Stimulated activated CD8-positive, alpha-beta memory T cell treated with anti-CD3 and anti-CD28 coated beads, Interleukin-4, amount 100 ng/mL, for 4 hours (primary cell): Measurements from ENCODE around the gene PKIB.

Experiments
- DNase-seq, 2 donors: peaks; one replicate each; pipeline ENCODE4 v3.0.0-alpha.2; 2020; ENCODE audit warnings: low read depth in 2 of 2, low spot score in 1 of 2

Gene PKIB

DNA sequence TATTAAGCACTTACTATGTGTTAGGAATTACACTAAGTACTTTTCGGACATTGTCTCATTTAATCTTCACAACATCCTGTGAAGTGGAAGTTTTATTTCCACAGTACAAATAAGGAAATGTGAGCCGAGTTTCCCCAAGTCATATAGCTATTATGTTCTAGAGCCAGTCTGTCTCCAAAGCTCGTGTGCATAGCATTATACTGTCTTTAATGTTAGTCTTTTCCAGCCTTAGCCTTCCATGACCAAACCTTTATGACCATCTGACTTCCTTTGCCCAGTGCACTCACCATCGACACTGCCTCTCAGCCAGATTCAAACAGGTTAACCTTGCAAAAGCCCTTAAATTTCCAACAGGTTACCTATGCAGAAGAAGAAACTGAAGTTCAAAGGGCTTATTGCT is 55.7 kb downstream of the PKIB start:
- no peak for DNase-seq

DNA sequence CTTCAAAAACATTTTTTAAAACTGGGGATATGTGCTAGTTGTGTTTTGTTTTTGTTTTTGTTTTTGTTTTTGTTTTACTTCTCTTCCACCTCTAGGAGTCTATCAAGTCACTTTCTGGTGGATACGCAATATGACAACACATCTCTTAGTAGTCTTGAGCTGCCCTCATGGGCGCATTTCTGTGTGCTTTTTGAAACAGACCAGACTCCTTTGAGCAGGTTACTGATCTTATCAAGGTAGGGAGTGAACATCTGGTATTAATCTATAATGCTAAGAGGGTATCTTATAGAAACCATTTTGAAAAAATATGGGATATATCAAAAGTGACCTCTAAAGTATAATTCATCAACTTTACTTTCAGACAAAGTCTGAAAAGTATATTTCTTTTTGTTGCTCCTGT is 56.2 kb downstream of the PKIB start:
- DNase-seq: no peak

DNA sequence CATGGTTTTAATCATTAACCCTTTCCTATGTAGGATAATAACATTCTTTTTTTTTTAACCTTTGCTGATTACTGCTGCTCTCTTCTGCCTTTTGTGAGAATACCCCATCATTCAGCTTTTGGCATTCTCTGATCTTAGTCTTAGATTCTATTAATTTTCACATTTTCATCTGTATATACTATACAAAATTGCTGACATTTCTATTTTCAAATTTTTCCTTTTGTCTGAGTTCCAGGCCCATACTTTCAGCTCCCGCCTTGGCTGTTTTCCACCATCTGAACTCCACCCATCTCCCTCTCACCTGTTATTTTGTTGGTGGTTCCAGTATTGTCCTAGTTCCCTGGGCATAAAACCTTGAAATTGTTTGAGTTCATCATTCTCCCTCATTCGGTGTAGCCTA is 59.2 kb downstream of the PKIB start:
- no peak for DNase-seq

DNA sequence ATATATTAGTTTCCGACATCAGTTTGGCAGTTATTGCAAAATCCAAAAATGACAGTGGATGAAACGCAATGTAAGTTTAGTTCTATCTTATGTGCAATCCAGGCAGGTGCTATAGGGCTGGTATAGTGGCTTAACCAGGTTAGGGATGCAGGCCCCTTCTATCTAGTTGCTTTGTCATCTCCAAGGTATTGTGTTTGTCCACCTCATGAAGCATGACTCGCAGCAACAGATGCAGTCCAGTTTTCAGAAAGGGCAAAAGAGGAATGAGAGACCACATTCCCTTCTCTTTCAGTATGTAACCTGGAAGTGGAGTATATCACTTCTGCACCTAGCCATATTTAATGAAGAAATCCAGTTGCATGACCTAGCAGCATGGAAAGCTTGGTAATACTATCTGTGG is 59.7 kb downstream of the PKIB start:
- no peak for DNase-seq

DNA sequence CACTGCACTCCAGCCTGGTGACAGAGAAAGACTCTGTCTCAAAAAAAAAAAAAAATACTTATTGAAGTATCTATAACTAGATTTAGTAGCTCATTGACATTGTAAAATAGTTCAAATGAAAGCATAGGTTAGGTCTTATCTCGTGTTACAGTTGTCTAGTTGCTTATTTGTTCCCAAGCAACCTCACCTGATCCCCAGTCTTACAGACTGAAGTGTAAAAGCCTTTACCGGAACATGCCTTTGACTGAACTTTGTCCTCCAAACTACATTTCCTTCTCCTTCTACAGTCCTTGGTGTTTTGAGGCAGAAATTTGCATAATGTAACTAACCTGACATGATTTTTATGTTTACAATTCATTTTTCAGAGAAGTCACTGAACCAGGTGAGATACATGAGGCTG is 61.0 kb downstream of the PKIB start:
- DNase-seq: no peak

DNA sequence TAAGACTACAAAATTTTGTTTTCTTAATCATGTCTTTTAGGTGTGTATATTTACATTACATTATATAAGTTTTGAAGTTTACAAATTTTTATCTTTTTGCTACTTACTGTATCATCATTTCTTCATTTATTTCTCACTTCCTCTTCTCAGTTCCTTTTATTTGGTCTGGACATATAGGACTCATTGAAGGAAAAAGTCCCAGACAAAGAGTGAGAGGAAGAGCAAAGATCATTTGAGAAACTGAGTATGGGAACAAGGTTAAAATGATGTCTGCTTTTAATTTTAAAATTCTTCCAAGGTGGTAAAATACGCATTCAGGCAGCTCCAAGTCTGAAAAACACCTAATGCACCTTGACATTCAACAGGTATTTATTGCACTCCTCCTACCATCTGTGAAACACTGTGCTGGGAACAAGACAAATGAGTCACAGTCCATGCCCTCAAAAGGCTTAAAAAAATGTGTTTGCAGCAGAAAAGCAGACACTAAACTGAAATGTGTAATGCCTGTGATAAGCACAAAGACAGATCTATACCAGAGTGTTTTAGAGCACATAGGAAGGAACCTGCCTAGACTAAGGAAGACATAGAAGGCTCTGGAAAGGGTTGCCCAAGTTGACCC is 63.2 kb downstream of the PKIB start:
- DNase-seq: no peak

DNA sequence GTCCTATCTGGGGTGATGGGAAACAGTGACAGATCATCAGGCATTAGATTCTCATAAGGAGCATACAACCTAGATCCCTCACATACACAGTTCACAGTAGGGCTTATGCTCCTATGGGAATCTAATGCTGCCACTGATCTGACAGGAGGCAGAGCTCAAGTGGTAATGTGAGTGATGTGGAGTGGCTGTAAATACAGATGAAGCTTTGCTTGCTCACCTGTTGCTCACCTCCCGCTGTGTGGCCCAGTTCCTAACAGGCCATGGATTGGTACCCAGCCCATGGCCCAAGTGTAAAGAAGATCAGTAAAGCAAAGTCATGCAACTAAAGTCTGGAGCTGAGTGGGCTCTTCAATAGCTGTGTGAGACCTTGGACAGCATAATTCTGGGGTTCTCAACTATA is 65.9 kb downstream of the PKIB start:
- DNase-seq: no peak

DNA sequence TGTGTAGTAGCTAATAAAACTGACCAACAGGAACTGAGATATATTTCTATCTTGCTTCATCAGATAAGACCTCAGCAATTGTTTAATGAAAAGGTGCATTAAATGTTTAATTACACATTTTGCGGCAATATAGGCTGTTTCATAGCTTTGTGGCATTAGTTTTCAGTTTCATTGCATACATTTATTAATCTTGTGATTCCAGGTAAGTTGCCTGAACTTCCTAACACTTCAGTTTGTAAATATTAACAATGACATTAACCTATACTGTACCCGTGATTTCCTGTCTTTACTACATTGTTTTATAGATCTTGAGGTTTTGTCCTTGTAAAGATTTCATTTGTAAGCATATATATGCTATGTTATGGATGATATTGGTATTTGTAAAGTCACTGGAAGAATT is 66.5 kb downstream of the PKIB start:
- no peak for DNase-seq

DNA sequence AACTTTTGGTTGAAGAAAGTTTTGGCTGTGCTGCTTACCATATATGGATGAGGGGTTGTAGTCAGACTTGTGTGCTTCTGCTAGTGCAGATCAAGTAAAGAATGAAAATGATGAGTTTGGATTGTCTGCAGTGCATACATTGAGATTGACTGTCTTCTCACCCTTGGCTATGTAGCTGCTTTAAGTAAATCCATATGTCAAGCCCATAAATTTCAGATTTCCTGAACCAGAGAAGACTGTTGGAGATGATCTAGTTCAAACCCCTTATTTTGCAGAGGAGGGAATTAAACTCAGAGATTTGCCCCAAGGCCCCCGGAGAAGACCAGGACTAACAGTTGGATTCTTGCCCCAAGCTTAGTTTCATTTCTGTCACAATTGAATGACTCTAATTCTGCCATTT is 67.2 kb downstream of the PKIB start:
- DNase-seq: no peak

DNA sequence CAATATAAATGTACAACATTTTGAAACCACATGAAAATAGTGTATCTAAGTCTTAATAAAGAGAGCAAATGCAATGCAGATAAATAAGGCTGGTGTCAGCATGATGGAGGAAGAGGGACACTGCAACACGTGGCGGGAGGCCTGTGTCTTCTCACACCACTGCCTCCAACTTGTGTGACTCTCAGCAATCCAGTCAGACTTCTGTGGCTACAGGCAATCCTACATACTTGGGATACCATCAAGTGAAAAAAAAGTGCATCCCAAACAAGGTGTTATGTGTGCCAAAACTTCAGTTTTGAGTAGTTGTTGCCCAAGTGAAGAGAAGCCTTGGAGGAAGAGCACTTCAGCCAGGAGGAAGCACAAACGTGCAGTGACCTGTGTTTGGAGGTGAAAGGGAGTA is 68.6 kb downstream of the PKIB start:
- no peak for DNase-seq

DNA sequence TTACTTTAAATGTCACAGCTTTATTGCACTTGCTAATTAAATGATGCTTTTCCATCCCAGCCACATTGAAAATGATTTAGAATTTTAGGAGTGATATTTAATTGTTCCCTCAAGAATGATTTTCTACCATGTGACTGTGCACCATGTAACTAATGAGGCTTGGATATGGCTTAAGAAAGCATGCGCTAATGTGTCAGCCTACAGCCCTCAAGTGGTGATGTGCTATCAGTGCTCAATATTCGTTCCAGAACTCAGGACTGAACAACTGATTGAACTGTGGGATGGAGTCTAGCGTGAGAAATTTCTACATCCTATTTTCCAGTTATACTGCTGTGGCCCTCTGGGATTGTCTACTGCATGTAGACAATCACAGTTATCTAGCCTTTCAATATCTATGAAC is 71.5 kb downstream of the PKIB start:
- no peak for DNase-seq

DNA sequence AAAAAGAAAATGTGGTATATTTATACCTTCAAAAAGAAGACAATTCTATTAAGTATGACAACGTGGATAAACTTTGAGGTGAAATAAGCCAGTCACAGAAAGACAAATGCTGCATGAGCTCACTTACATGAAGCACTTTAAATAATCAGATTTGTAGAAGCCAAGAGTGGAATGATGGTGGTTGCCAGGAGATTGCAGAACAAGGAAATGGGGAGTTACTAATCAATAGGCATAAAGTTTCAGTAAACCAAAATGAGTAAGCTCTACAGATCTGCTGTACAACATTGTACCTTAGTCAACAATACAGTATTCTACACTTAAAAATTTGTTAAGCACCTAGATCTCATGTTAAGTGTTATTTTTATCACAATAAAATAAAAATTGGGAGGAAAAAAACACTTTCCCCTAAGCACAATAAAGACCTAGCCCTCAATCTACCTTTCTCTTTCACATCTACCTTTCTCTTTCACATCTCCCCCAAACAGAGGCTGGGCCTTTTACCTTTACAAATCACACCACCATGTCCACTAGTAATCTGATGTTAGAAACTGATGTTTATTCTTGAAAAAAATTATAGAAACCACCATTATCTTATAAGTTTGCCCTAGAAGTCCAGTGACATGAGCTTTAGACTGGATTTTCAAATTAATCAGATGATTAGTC is 73.9 kb downstream of the PKIB start:
- DNase-seq: no peak

DNA sequence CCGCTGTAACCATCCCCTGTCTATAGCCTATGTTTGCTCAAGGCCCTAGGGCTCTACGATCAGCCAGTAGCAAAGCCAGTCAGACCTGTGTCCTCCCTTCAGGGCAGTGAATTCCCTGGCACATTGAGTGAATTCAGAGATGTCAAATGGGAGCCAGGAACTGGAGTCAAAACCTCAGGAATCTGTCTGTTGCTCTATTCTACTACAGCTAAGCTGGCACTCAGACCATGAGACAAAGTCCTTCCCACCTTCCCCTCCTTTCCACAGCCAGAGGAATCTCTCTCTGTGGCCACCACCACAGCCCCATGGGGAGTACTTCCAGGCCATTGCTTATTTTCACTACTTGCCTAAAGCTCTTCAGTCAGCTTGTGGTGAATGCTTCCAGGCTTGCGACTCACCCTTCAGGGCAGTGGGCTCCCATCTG is 82.0 kb downstream of the PKIB start:
- DNase-seq: no peak

DNA sequence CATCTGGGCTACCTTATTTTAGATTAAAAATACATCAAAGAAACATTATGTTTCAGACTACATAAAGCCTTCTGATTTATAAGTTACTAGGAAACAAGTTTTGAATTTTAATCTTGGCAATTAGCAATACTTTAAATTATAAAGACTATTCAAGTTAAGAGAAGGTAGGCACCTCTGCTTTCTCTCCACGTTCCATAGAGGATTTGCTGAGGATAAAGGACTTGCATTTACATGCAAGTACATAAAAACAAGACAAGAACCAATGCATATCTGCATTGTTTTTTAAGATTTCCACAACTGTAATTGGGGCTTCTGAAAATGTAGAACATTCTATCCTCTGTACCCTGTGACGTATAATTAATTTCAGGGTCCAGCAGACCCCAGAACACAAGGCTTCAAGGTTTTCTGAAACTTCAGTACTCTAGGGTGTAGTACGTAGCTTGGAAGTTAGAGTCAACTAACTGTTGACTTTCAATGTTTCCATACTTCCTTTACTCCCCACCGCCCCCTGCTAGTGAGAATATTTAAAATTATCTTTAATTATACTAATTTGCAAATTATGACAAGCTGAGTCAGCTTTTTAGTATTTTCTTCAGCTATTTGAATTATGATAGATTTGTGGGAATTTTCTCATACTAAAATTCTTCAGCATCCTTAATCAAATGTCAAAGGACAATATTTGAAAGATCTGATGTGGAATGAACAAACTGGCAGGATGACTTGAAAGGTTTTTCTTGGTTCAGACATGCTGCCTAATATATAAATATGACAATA is 82.8 kb downstream of the PKIB start:
- no peak for DNase-seq

DNA sequence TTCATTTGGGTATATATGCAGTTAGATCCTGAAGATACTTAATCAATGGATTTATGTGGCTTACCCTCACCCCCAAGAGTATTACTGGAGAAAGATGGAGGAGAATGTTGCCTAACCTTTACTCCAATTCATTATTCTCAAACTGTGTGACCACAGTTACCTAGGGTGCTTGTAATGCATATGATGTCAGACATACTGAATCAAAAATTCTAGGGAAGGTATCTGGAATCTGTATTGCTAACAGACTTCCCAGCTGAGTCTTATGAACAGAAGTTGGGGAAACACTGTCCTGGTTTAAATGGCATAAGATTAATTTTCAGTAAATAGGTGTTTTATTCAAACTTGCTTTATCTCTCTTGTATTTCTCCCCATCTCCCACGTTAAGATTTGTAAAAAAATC is 83.9 kb downstream of the PKIB start:
- DNase-seq: no peak

DNA sequence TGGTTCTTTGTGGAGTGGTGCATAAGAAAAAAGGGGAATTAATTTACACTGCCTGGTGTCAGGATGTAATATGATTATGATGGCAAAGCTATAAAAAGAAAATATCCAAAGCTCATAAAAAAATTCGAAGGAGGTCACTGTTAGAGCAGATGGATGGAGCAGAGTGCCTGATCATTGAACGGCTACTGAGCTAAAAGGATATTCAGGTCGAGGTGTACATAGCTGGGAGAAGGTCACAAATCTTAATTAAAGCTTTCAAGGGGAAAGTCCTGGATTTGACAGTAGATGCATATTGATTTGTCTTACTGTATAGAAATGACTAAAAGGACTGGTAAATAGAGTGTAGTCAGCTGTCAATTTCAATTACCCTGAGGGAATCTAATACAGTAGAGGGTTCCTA is 84.4 kb downstream of the PKIB start:
- DNase-seq: no peak

DNA sequence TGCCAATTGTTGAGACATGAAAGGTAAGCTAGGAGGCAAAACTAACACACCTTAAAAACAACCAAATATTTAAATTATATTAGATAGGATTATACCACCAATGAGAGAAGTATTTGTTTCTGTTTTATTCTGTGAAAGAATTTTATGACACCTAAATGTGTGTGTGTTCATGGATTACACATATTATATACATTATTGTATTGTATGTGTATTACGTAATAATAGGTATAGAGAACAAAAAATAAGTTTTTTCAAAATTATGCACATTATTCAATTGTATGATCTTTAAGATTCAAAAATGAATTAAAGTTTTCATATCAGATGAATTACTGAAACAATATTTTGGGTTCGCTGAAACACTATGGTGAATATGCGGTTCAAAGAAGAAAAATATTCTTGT is 85.0 kb downstream of the PKIB start:
- no peak for DNase-seq

DNA sequence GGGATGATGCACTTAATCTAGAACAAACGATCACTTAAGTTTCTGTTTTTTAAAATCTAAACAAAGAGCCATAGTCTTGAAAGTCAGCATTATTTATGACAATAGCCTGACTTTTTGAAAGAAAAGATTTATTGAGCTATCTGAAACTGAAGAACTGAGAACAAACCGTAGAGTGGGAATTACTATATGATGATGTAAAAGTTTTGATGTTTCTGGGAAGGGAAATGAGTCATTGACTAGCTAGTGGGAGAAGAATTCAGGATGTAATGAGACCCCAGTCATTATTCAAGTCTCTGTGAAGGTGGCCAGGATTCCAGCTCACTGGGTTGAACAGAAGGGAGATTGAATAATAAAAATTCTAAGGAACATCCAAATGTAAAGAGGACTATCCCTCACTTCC is 85.9 kb downstream of the PKIB start:
- no peak for DNase-seq

DNA sequence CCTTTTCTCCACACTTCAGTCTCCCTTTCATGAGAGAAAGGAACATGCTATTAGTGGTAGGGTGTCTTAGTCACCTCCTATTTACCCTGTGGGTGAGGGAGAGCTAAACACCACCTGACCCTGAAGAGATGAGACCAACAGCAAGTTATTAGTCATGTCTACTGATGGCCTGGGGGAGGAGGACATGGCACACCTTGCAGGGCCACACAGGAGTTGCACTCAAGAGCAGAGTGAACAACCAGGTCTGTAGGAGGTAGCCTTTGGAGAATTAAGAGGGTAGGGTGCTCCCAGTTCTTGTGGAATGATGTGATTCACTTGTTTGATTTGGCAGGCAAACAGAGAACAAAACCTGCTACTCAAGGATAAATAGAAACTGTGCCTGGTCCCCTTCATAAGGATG is 86.6 kb downstream of the PKIB start:
- no peak for DNase-seq

DNA sequence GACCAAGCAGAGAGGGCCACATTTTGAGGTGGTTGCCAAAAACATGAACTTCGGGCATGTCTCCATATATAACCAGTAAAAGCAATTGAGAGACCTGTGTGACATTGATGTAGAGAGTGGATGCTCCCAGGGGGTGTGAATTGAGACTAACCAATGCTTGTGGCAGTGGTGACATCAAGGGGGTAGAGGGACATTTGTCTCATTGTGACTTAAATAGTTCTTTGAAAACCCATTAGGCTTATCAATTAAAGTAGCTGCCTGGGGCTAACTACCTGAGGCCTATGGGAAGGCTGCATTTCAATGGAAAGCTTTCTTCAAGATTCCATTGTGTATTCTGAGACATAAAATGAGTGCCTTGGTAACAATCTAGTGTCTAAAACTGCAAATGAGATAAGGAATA is 87.3 kb downstream of the PKIB start:
- DNase-seq: no peak

DNA sequence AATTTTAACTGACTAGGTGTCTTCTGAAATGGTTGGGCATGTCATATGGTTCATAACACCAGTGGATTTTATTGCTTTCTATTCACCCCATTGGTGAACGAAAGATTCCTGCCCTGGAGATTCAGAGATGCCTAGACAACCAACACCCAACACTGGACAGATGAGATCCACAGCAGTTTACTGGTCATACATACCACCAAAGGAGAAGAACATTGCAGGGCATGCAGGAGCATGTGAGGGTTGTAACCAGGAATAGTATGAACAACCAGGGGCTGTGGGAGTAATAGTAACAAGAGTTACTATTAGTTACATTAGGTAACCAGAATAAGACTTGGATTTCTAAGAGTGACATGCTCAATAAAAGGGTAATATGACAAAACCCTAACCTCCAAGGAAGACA is 91.5 kb downstream of the PKIB start:
- no peak for DNase-seq

DNA sequence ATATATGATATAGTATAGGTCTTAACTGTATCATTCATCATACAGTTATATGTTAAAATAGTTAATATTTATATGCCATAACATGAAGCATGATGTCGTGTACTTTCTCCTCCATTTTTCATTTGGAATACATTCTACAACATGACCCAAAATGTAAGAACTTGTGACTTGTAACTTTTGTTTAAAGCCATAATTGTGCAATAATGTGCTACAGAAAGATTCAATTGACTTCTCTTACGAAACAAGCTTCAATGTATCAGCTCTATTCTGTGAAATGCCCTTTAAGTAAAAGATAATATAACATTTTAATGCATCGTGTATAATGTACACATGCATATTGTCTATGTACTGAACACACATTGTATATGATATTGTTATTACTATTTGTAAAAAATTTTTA is 92.6 kb downstream of the PKIB start:
- no peak for DNase-seq

DNA sequence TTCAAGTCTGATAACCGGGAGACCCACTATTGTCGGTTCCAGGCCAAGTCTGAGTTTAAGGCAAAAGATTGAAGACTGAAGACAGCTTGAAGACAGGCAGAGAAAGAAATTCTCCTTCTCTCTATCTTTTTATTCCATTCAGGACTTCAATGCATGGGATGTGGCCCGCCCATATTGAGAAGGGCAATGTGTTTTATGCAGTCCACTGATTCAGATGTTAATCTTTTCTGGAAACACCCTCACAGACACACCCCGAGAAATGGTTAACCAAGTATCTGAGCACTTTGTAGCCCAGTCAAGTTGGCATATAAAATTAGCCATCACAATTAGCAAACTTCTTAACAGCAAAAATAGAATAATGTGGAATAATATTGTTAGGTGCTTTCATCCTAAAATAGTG is 93.9 kb downstream of the PKIB start:
- no peak for DNase-seq
